ENCODE results near the gene PBX4. TPM values are rescaled to one million over a fixed set of nuclear protein-coding genes. Genes with fewer than 3 reads are reported as not detected.

PBX4 gene
- total and polyA plus RNA-seq, 2 donors (not counting 3 experiments of a cell fraction or from before 2014, with no cell fraction given), result not detected

DNA sequence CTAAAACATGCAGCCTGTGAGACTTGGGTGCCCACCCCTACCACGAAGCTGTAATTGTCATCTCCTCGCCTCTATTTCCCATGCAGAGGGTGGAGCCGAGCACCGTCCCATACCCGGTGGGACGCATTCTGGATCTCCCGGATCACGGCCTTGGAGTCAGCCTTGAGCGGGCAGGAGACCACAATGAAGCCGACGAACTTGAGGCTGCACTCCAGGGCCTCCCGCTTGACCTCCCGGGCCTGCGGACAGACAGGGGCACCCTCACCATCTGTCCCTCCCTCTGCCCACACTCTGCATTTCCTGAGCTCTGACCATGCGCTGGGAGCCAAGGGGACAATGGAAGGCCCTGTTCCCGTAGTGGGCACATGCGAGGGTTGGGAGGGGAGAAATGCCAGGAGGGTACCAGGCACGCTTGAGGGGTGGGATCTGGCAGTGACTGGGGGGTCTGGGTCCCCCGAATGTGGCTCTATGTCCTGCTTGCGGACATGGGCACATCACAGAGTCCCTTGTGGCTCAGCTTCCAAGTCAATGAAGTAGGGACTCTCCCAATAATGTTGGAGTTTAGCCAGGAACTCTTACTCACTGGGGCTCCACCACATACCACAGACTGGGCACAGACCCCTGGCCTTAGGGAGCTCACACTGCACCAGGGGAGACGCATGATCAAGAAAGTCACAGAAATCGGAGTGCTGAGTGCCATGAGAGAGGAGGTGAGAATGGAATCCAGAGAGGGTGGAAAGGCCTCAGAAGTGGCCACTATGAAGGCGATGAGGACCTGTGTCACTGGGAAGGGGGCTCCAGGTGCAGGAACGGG, 34.2 kb upstream of the PBX4 start:
- intact Hi-C loops (cut with micrococcal nuclease), result no loop called here
- CTCF ChIA-PET, result interaction anchor here (1.1 to 1.9 kb wide), 2 partner anchors 11 to 121 kb away, joined by 3 to 4 read pairs; partner anchors contain the start of gene ATP13A1
- POLR2A ChIA-PET, result no interaction called here

More for the DNA sequence above, 34.2 kb upstream of the PBX4 start:
- Histone ChIP-seq H4K20me1 (replicated peaks; ENCODE audit: control insufficient read depth, extremely low read depth, insufficient read depth, low read length) (no peaks in the 10 kb centered on the region), H3K27ac (ENCODE audit: insufficient read depth, low read depth, low read length) (no peak overlapping the region), H3K4me2 (ENCODE audit: insufficient read depth, low read length) (no peak overlapping the region), H3K4me1 (ENCODE audit: control insufficient read depth, extremely low read depth, insufficient read depth, low read length) (no peaks in the 10 kb centered on the region), H3K9me3 (replicated peaks; ENCODE audit: control insufficient read depth, insufficient read depth, low read length) (no peaks in the 10 kb centered on the region), H3K36me3 (ENCODE audit: control insufficient read depth in 2 of 2, extremely low read depth in 1 of 2, insufficient read depth in 2 of 2, low read length in 2 of 2) (peaks cover 9 to 78% of the 10 kb centered on the region in 2 experiments), H3K79me2 (ENCODE audit: control insufficient read depth, insufficient read depth, low read length) (no peaks in the 10 kb centered on the region), H2AFZ (ENCODE audit: low read depth, low read length) (no peak overlapping the region), H3K9ac (replicated peaks; ENCODE audit: extremely low read depth, insufficient read depth, low read length) (no peak overlapping the region), H3K4me3 (replicated peaks in 1 of 3; ENCODE audit: insufficient read depth in 1 of 3, low read depth in 1 of 3, low read length in 3 of 3) (no peak overlapping the region), H3K27me3 (ENCODE audit: control insufficient read depth in 2 of 2, insufficient read depth in 2 of 2, low read length in 2 of 2) (no peaks in the 10 kb centered on the region), H3K9me1 (replicated peaks; ENCODE audit: control insufficient read depth, extremely low read depth, insufficient read depth, low read length) (no peaks in the 10 kb centered on the region)
- FAIRE-seq (no peak), DNase-seq (ENCODE audit: low read depth, low spot score) (no peak)
- BruUV-seq (replicated peaks), result no TSS peak
- TF ChIP-seq GATA2 (IDR thresholded peaks at IDR 0.05; ENCODE audit: insufficient read depth, insufficient read length, low read depth, low read length) (no peak), POLR2AphosphoS5 (IDR thresholded peaks at IDR 0.05; ENCODE audit: insufficient read depth, low read depth, low read length) (no peak), JUN (IDR thresholded peaks at IDR 0.05; ENCODE audit: borderline replicate concordance, insufficient read depth, insufficient read length, low read depth) (no peak), MYC (IDR thresholded peaks at IDR 0.05; ENCODE audit: low read depth, low read length) (no peak), POLR2A (IDR thresholded peaks at IDR 0.05; ENCODE audit: low read depth, low read length) (no peak), FOS (IDR thresholded peaks at IDR 0.05; ENCODE audit: borderline replicate concordance, insufficient read depth, low read length) (no peak), EZH2 (IDR thresholded peaks at IDR 0.05; ENCODE audit: borderline replicate concordance, low read depth, low read length, severe bottlenecking) (no peak)
- TF ChIP-seq, protein P1, sequence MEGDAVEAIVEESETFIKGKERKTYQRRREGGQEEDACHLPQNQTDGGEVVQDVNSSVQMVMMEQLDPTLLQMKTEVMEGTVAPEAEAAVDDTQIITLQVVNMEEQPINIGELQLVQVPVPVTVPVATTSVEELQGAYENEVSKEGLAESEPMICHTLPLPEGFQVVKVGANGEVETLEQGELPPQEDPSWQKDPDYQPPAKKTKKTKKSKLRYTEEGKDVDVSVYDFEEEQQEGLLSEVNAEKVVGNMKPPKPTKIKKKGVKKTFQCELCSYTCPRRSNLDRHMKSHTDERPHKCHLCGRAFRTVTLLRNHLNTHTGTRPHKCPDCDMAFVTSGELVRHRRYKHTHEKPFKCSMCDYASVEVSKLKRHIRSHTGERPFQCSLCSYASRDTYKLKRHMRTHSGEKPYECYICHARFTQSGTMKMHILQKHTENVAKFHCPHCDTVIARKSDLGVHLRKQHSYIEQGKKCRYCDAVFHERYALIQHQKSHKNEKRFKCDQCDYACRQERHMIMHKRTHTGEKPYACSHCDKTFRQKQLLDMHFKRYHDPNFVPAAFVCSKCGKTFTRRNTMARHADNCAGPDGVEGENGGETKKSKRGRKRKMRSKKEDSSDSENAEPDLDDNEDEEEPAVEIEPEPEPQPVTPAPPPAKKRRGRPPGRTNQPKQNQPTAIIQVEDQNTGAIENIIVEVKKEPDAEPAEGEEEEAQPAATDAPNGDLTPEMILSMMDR (IDR thresholded peaks at IDR 0.05; ENCODE audit: extremely low read depth in 1 of 2, insufficient read depth in 1 of 2, low read depth in 1 of 2, low read length in 2 of 2), result no peak
- TF ChIP-seq, protein P2, sequence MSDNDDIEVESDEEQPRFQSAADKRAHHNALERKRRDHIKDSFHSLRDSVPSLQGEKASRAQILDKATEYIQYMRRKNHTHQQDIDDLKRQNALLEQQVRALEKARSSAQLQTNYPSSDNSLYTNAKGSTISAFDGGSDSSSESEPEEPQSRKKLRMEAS (IDR thresholded peaks at IDR 0.05; ENCODE audit: insufficient read depth, insufficient read length), result no peak
- dilution Hi-C loops (cut with MboI; ENCODE audit: extremely low pct_ligation_motif_present, low sequenced_read_pairs), result no loop called here
